ENCODE measurements around the gene ZBTB40. TPM values are rescaled to one million over a fixed set of nuclear protein-coding genes. Genes with fewer than 3 reads are reported as not detected.

The ZBTB40 gene
- polyA plus RNA-seq, 3 donors: 1.1 to 17.8 (median 1.3) TPM

GRCh38 chr1:22416555-22417454 lies 34.8 kb upstream of the ZBTB40 start:
- H4K20me1 ChIP-seq (ENCODE audit: insufficient read depth, low read length): no peaks in the 10 kb centered on the region
- H3K4me2 ChIP-seq (replicated peaks; ENCODE audit: extremely low read depth, low read length, poor library complexity, severe bottlenecking): no peak overlapping the region
- Mint-ChIP-seq H3K9me3 (no peaks in the 10 kb centered on the region), H3K36me3 (no peaks in the 10 kb centered on the region), H3K27ac (peak overlapping the region in 1 of 7 donors; percentile 50), H3K4me1 (peaks cover 3% of the 10 kb centered on the region), H3K4me3 (no peak overlapping the region), H3K27me3 (ENCODE audit: low read depth in 3 of 3) (peaks cover 13 to 25% (median 16%) of the 10 kb centered on the region in 3 donors)
- no peaks in the 10 kb centered on the region for H3K9me3 ChIP-seq (replicated peaks in 1 of 2; ENCODE audit: control insufficient read depth in 1 of 2, insufficient read depth in 1 of 2, low read length in 2 of 2)
- 17% methylated on average over 7 of the region's 13 CpGs for WGBS (ENCODE audit: insufficient coverage)
- H3K36me3 ChIP-seq (replicated peaks in 1 of 2; ENCODE audit: control insufficient read depth in 1 of 2, insufficient read depth in 2 of 2, low read length in 2 of 2): no peaks in the 10 kb centered on the region
- no peak overlapping the region for H2AFZ ChIP-seq (ENCODE audit: insufficient read depth, low read depth, low read length, poor library complexity, severe bottlenecking)
- H3K9ac ChIP-seq (ENCODE audit: insufficient read depth, low read length, poor library complexity, severe bottlenecking): no peak overlapping the region
- DNase-seq: peak in 2 of 3 donors; percentile 2 to 29
- TF ChIP-seq CTCF (IDR thresholded peaks at IDR 0.05): peak; percentile 76
- intact Hi-C loops (cut with micrococcal nuclease): loop anchor here in 1 of 2 donors (5.0 kb wide), 1 partner anchor 225 kb away; the partner anchor contains the start of gene C1QC
- no peak overlapping the region for H3K4me3 ChIP-seq (replicated peaks in 1 of 3; ENCODE audit: low read depth in 2 of 3, low read length in 3 of 3)
- H3K4me1 ChIP-seq (ENCODE audit: control insufficient read depth in 1 of 2, insufficient read depth in 2 of 2, low read length in 2 of 2): no peaks in the 10 kb centered on the region
- peaks cover 2 to 9% of the 10 kb centered on the region in 2 donors for H3K27me3 ChIP-seq (ENCODE audit: control insufficient read depth in 2 of 2, insufficient read depth in 2 of 2, low read length in 2 of 2)
- H3K79me2 ChIP-seq (ENCODE audit: insufficient read depth, low read length): no peaks in the 10 kb centered on the region
- no peak overlapping the region for H3K27ac ChIP-seq (ENCODE audit: low read depth in 1 of 2, low read length in 2 of 2)

GRCh38 chr1:22417466-22417865 lies 34.2 kb upstream of the ZBTB40 start:
- H3K27me3 ChIP-seq (ENCODE audit: control insufficient read depth in 2 of 2, insufficient read depth in 2 of 2, low read length in 2 of 2): peaks cover 2 to 9% of the 10 kb centered on the region in 2 donors
- H3K4me2 ChIP-seq (replicated peaks; ENCODE audit: extremely low read depth, low read length, poor library complexity, severe bottlenecking): no peak overlapping the region
- no peaks in the 10 kb centered on the region for H4K20me1 ChIP-seq (ENCODE audit: insufficient read depth, low read length)
- DNase-seq: no peak
- no peak for TF ChIP-seq CTCF (IDR thresholded peaks at IDR 0.05)
- no peak overlapping the region for H2AFZ ChIP-seq (ENCODE audit: insufficient read depth, low read depth, low read length, poor library complexity, severe bottlenecking)
- H3K4me1 ChIP-seq (ENCODE audit: control insufficient read depth in 1 of 2, insufficient read depth in 2 of 2, low read length in 2 of 2): no peaks in the 10 kb centered on the region
- Mint-ChIP-seq H3K4me1 (peaks cover 3% of the 10 kb centered on the region), H3K27ac (no peak overlapping the region), H3K9me3 (no peaks in the 10 kb centered on the region), H3K4me3 (no peak overlapping the region), H3K27me3 (ENCODE audit: low read depth in 3 of 3) (peaks cover 13 to 27% (median 16%) of the 10 kb centered on the region in 3 donors), H3K36me3 (no peaks in the 10 kb centered on the region)
- no peak overlapping the region for H3K27ac ChIP-seq (ENCODE audit: low read depth in 1 of 2, low read length in 2 of 2)
- 92% methylated on average over 12 of the region's 12 CpGs for WGBS (ENCODE audit: insufficient coverage)
- H3K9me3 ChIP-seq (replicated peaks in 1 of 2; ENCODE audit: control insufficient read depth in 1 of 2, insufficient read depth in 1 of 2, low read length in 2 of 2): no peaks in the 10 kb centered on the region
- no peaks in the 10 kb centered on the region for H3K79me2 ChIP-seq (ENCODE audit: insufficient read depth, low read length)
- intact Hi-C loops (cut with micrococcal nuclease): loop anchor here in 1 of 2 donors (5.0 kb wide), 1 partner anchor 225 kb away; the partner anchor contains the start of gene C1QC
- H3K36me3 ChIP-seq (replicated peaks in 1 of 2; ENCODE audit: control insufficient read depth in 1 of 2, insufficient read depth in 2 of 2, low read length in 2 of 2): no peaks in the 10 kb centered on the region
- no peak overlapping the region for H3K4me3 ChIP-seq (replicated peaks in 1 of 3; ENCODE audit: low read depth in 2 of 3, low read length in 3 of 3)
- no peak overlapping the region for H3K9ac ChIP-seq (ENCODE audit: insufficient read depth, low read length, poor library complexity, severe bottlenecking)
